GM21423 (cell line): Measurements from ENCODE around the gene WNT7A.
A peak's percentile ranks its signal among the peaks of the same experiment; 100 is the strongest.
"Not testable (repeated sequence)": the region's sequence is repeated elsewhere in the genome, so short reads cannot be mapped to it uniquely, and the experiment has no call there.

Experiments used
- ATAC-seq: cut with Tn5 transposase; IDR thresholded peaks from one replicate; pipeline ENCODE4 v1.9.1; 2021; ENCODE audit warnings: mild to moderate bottlenecking, moderate library complexity; ENCODE audit not compliant: unreplicated experiment

The WNT7A gene

GRCh38 chr3:13879946-13880810 lies at the start of gene WNT7A:
Gene WNT7A, minus strand, starts transcription at chr3:13880071. Its CDS starts 255 bp downstream, at chr3:13879816.
- no peak for ATAC-seq

GRCh38 chr3:13928741-13929140 lies 48.9 kb upstream of the WNT7A start:
- not testable (repeated sequence) for ATAC-seq

GRCh38 chr3:13927295-13927694 lies 47.4 kb upstream of the WNT7A start:
- no peak for ATAC-seq

- ATAC-seq, result no peak
Observed at GRCh38 chr3:13916375-13916774, 36.5 kb upstream of the WNT7A start.

GRCh38 chr3:13902648-13903238 lies 22.9 kb upstream of the WNT7A start:
- ATAC-seq, result no peak

GRCh38 chr3:13901935-13902584 lies 22.2 kb upstream of the WNT7A start:
- no peak for ATAC-seq

GRCh38 chr3:13898346-13898745 lies 18.5 kb upstream of the WNT7A start:
- ATAC-seq, result no peak

GRCh38 chr3:13896473-13897154 lies 16.7 kb upstream of the WNT7A start:
- ATAC-seq, result peak; percentile 34

- peak; percentile 98 for ATAC-seq
Observed at GRCh38 chr3:13895155-13896105, 15.6 kb upstream of the WNT7A start.

GRCh38 chr3:13894807-13895154 lies 14.9 kb upstream of the WNT7A start:
- ATAC-seq, result no peak

- no peak for ATAC-seq
Observed at GRCh38 chr3:13894096-13894806, 14.4 kb upstream of the WNT7A start.

GRCh38 chr3:13892304-13892703 lies 12.4 kb upstream of the WNT7A start:
- ATAC-seq, result no peak

- no peak for ATAC-seq
Observed at GRCh38 chr3:13891492-13892073, 11.7 kb upstream of the WNT7A start.

GRCh38 chr3:13891017-13891392 lies 11.1 kb upstream of the WNT7A start:
- ATAC-seq, result no peak

GRCh38 chr3:13890377-13891016 lies 10.6 kb upstream of the WNT7A start:
- ATAC-seq, result no peak

- ATAC-seq, result no peak
Observed at GRCh38 chr3:13888576-13888975, 8.7 kb upstream of the WNT7A start.

GRCh38 chr3:13887495-13888300 lies 7.8 kb upstream of the WNT7A start:
- no peak for ATAC-seq

GRCh38 chr3:13886593-13887129 lies 6.8 kb upstream of the WNT7A start:
- ATAC-seq, result no peak
